ENCODE measurements around the gene LRP1.
A peak's percentile ranks its signal among the peaks of the same experiment; 100 is the strongest.

The LRP1 gene

DNA sequence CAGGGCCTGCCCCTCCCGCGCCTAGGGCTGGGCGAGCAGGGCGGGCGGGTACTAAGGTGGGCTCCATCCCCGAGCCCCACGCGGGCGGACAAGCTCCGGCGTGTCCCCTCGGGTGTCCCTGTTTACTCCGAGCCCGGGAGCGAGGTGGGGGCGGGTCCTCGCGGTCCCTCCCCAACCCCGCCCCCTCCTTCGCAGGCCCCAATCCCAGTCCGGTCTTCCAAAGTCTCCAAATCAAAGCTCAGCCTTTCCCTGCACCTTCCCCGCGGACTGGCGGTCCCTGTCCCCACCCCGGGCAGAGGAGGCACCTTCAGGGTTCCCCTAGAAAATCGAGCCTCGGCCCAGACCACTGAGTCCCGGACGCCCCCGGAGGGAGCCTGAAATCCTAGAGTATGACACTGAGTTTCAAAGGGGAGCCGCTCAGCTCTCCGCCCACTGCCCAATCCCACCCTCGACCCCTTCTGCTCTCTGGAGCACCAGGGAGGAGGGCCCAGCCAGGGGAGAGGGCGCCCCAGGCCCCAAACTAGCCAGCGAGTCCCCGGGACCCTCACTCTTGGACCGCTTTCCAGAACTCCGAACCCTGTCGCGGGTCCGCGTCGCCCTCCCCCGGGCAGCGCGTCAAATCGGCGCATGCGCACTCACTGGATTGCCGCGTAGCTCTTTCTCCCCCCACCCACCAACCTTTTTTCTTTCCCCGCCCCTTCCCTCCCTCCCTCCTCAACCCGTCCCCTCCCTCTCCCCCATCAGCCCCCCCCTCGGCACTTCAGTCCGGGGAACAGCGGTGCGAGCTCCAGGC lies at the start of gene LRP1:
LRP1 (plus strand) TSS at position 758 of the 793 bp plus-strand sequence. CDS start 482 bp downstream, outside the sequence.
- peak; percentile 93 for DNase-seq

GRCh38 chr12:57078519-57079404 lies 49.5 kb upstream of the LRP1 start, which contains the start of gene NEMP1:
TSS of gene NEMP1 (minus strand) at chr12:57078791. CDS start at chr12:57078745, 46 bp downstream.
- DNase-seq: peak; percentile 99

- DNase-seq: no peak
These were observed 48.5 kb upstream of the LRP1 start for GRCh38 chr12:57079821-57080220.

- no peak for DNase-seq
These were observed 47.4 kb upstream of the LRP1 start for GRCh38 chr12:57080855-57081254.

GRCh38 chr12:57085999-57086492 lies 42.2 kb upstream of the LRP1 start:
- DNase-seq: peak; percentile 89

DNA sequence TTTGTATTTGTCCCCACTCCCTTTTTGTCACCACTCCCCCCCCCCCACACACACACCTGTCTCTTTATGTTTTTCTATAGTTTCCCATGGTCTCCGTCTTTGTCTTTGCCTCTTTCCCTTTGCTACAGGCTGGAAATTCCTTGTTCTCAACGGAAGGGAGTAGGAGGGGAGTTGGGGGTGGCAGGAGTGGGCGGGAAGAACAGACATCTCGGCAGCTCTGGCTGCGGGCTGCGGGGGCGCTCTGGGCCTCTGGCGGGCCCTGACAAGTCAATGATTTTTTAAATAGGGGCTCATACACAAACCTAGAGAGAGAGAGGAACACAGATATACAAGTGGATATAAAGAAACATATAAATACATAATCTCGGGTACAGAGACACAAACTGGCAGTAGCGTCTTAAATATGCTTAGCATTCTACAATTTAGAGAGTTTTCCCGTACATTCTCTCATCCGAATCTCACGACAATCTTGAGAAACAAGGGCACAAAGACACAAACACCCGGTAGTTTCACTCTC lies 41.7 kb upstream of the LRP1 start:
- DNase-seq: peak; percentile 91

DNA sequence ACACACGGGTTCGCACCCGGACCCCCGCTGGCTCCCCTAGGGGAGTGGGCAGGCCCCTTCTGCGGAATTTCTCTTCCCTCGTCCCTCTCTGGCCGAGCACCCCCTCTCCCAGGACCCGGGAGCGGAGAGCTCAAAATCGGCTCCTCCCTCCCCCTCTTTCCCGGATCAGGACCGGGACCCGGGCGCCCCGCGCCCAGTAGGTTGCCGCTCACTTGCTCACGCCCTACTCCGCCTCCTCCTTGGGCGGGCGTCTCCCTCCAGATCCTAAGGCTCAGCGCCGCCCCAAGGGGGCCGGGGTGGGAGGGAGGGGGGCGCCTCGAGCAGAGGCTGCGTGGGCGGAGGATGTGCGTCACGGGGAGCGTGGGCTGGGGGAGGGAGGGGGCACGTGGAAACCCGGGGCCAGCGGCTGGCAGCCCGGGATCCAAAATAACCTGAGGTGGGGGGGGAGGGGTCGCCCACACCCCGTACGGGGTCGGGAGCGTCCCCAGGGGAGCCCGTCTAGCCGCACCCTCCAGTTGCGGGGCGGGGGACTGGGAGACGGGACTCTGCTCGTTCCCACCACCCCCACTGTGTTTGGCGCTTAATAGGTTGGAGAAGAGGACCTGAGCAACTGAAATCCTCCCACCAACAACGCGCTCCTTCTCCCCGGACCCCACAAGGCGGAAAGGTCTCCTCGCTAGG lies 41.1 kb upstream of the LRP1 start:
- peak; percentile 93 for DNase-seq

GRCh38 chr12:57087691-57088353 lies 40.5 kb upstream of the LRP1 start:
- peak; percentile 95 for DNase-seq

DNA sequence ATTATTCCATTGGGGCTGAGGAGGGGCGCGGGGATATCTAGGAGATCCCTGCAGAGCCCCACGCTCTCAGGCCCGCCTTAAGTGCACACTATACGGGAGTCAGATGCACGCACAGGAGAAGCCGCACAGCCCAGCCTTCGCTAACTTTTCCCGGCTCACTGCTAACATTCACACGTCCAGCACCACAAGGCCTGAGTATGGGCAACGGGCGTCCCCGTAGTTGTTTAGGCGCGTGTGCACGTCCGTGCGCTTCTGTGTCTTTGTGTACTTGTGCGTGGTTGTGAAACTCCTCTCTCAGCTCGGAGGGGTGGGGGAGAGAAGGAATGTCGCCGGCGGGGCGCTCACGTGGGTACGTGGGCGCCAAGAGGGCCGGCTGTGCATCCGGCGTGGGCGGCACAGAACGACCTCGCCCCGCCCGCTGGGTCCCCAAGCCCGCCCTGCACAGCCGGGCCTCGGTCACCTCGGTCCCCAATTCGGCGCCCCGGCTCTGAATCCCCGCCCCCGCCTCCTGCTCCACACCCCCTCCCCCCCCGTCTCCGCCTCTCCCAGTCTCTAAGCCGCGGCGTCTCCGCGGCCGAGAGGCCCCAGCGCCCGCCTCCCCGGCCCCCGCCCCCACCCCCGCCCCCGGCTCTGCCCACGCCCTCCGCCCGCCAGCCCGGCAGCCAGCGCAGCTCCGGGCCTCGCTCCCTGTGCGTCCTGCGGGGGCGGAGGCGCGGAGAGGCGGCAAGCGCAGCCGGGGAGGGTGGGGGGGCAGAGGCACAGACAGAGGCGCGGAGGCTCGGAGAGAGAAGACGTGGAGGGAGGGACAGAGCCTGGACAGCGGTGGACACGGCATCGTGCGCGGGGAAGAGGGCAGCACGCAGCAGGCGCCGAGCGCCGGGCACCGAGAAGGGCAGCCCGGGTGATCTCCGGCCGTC lies 39.7 kb upstream of the LRP1 start, which contains the start of gene NAB2:
NAB2 (plus strand) TSS at position 761 of the 917 bp plus-strand sequence. CDS start 158 bp downstream, outside the sequence.
- peak; percentile 99 for DNase-seq

DNA sequence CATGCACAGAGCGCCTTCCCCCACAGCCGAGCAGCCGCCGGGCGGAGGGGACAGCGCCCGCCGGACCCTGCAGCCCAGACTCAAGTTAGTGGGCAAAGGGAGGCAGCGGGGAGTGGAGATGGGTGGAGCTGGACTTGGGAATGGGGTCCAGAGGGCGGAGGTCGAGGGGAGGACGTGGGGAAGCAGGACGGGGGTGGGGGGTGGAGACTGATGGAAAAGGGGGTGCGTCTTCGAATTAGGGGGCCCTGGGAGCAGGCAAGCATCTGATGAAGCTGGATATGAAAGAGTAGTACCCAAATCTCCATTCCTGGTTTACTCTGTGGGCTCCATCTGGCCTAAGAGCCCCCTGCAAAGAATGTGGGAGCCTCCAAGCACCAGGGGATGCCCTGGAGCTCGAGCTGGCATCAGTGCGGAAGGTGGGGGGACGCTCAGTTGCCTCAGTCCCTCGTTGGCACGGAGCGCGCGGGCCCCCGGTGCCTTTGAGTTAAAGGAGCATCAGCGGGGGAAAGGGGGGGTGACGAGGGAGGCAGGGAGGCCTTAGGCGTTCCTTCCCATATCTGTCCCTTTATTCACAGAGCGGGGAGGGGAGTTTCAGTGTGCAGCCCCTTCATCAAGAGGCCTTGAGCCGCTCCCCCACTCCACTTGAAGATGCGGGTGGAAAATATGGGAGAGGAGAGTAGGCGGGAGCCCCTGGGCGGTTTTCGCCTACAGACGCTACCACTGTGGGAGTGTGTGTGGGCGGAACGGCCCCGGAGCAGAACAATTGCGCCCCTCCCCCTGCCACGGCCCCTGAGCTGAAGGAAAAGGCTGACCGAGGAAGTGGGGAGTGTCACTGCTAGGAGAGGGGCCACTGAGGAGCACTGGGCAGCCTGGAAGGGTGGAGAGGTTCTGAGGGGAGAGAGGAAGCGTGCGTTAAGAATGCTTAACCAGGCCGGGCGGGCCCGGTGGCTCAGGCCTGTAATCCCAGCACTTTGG lies 38.7 kb upstream of the LRP1 start:
- peak; percentile 84 for DNase-seq

DNA sequence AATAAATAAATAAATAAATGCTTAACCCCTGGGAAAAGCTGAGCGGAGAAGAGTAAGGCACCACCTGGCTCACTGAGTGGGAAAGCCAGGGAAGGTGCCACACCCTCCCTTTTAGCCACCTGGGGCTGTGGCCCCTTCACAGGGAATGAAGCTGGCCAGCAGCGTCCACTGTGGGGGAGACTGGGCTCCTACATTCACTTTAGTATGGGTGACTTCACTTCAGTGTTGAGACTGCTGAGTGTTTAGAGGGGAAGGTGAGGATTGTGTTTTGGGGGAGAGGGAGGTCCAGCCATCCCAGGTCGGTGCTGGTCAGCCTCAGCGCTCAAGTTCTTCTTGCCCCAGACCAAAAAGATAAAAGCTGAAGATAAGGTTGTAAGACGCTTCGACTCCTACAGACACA lies 37.8 kb upstream of the LRP1 start:
- no peak for DNase-seq

GRCh38 chr12:57090924-57091637 lies 37.2 kb upstream of the LRP1 start:
- no peak for DNase-seq

DNA sequence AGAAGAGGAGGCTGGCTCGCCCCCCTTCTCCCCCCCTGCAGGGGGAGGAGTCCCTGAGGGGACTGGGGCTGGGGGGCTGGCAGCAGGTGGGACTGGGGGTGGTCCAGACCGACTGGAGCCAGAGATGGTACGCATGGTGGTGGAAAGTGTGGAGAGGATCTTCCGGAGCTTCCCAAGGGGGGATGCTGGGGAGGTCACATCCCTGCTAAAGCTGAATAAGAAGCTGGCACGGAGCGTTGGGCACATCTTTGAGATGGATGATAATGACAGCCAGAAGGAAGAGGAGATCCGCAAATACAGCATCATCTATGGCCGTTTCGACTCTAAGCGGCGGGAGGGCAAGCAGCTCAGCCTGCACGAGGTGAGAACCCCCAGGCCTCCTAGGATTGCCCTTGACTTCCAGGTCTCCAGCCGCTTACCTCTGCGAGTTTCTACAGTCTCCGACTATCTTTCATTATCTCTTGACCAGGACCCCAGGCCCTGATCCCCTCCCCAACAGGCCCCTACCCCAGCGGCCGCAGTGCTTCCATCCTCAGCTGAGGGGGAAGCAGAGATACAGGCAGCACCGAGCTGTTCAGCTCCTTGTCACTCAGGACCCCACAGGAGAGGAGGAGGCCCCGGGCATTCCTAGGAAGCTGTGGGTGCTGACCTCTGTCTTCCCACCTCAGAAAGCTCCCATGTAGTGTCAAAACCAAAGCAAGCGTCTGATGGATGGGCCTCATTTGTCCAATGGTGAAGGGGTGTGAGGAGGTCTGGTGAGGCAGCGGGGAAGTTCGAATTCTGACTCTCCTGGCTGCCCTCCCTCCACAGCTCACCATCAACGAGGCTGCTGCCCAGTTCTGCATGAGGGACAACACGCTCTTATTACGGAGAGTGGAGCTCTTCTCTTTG lies 36.4 kb upstream of the LRP1 start:
- DNase-seq: no peak

DNA sequence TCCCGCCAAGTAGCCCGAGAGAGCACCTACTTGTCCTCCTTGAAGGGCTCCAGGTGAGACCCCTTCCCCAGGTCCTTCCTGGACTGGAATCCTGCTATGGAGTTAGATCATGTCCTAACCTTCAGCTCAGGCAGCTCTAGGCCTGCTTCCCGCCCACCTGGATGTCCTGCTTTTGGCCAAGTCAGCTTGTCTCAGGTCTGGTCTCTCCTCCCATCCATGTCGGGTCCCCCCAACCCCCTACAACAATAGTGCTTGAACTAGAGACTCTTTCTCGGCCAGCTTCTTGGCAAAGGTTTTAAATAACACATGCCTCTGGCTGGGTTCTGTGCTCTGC lies 35.8 kb upstream of the LRP1 start:
- no peak for DNase-seq

DNA sequence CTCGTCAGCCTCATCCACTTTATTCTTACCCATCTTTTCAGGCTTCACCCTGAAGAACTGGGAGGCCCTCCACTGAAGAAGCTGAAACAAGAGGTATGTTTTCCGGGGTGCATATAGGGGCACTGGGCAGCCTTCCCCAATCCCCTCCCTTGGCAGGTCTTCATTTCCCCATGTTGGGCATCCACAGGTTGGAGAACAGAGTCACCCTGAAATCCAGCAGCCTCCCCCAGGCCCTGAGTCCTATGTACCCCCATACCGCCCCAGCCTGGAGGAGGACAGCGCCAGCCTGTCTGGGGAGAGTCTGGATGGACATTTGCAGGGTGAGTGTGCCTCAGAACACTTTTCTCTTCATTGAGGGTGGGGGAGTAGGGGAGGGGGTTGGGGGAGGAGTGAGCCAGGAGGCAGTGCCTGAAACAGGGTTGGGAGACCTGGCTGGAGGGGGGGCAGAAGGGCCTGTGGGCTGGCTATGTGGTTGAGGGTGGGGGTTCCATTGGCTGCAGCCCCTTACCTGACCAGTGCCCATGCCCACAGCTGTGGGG lies 35.3 kb upstream of the LRP1 start:
- DNase-seq: no peak

GRCh38 chr12:57093415-57094207 lies 34.7 kb upstream of the LRP1 start:
- peak; percentile 87 for DNase-seq
